Sigmoid colon (tissue), 7 donors: ENCODE data around the gene APOB. TPM values are rescaled to one million over a fixed set of nuclear protein-coding genes. Genes with fewer than 3 reads are reported as not detected.

ENCODE experiments used
- DNase-seq: peaks from one replicate; pipeline ENCODE4 v3.0.0-alpha.2; 2019
- H3K27ac ChIP-seq, 4 donors: fragments of 200-600 bp; sonication (generic); one replicate each; pipeline ENCODE4 v1.5.1; 2016 to 2019; ENCODE audit warnings: mild to moderate bottlenecking in 1 of 4
- H3K27me3 ChIP-seq, 3 donors: fragments of 200-600 bp; sonication (generic); one replicate each; pipeline ENCODE4 v1.5.1; 2019; ENCODE audit warnings: mild to moderate bottlenecking in 1 of 3
- H3K36me3 ChIP-seq, 4 donors: fragments of 200-600 bp; sonication (generic); one replicate each; pipeline ENCODE4 v1.5.1; 2016 to 2019
- H3K4me1 ChIP-seq, 4 donors: fragments of 200-600 bp; sonication (generic); one replicate each; pipeline ENCODE4 v1.5.1; 2017 to 2019
- H3K4me3 ChIP-seq, 4 donors: fragments of 200-600 bp; sonication (generic); one replicate each; pipeline ENCODE4 v1.5.1; 2017 to 2019; ENCODE audit warnings: mild to moderate bottlenecking in 2 of 4, moderate library complexity in 1 of 4
- H3K9me3 ChIP-seq, 4 donors: fragments of 200-600 bp in 3 of 4; sonication (generic) in 3 of 4; one replicate each; pipeline versions ENCODE4 v1.5.1 to v1.6.1; 2013 to 2019
- CTCF ChIP-seq, 4 experiments: fragments of 450-650 bp in 3 of 4; fragments of 200-600 bp in 1 of 4; IDR thresholded peaks; one replicate each; pipeline ENCODE4 v1.5.1; 2016 to 2019; ENCODE audit warnings: antibody characterized with exemption in 4 of 4, mild to moderate bottlenecking in 3 of 4, moderate library complexity in 2 of 4
- EP300 ChIP-seq, 4 donors: sonication (generic); formaldehyde crosslinking; IDR thresholded peaks; one replicate each; pipeline ENCODE4 v1.6.1; 2017; ENCODE audit warnings: antibody characterized with exemption in 4 of 4
- POLR2A ChIP-seq, 2 donors: fragments of 450-650 bp; IDR thresholded peaks; one replicate each; pipeline ENCODE4 v1.6.1; 2016; ENCODE audit warnings: antibody characterized with exemption in 2 of 2, mild to moderate bottlenecking in 2 of 2, moderate library complexity in 2 of 2
- POLR2AphosphoS5 ChIP-seq, 4 donors: sonication (generic); formaldehyde crosslinking; IDR thresholded peaks; one replicate each; pipeline ENCODE4 v1.6.1; 2017; ENCODE audit warnings: antibody characterized with exemption in 4 of 4
- WGBS, 2 donors: extraction: QIAGEN DNeasy Blood & Tissue Kit; methylation state at CpG; one replicate each; pipeline ENCODE4 v1.1.7; 2013; 5-methylcytosine and 5-hydroxymethylcytosine counted together
- intact Hi-C: fragments of 100-400 bp; cut with DNase I; formaldehyde crosslinking; loops from one replicate; pipeline ENCODE4 v1.15.1; 2023
- polyA plus RNA-seq, 3 donors: library from polyadenylated mRNA; stranded (reverse); fragments of 200-250 nt; gene quantifications; one replicate each; pipeline ENCODE4 v1.2.3, GENCODE V29; 2013
- total RNA-seq, 4 donors: library from RNA; depleted of rRNA; stranded (reverse); fragments of >200 nt; gene quantifications; one replicate each; pipeline ENCODE4 v1.1.0, GENCODE V29; 2016
- donor health status: healthy with polysubstance abuse.
- donor health status: Bipolar disorder and iron deficiency.
- donor health status: healthy.

The APOB gene
- total and polyA plus RNA-seq, 7 donors: under 0.01 to 3.6 (median 0.69) TPM; not detected in 1

- 81 to 82% methylated on average over 8 of the region's 8 CpGs for WGBS, 2 donors
- H3K9me3 ChIP-seq: no peaks in the 10 kb centered on the region
- H3K4me1 ChIP-seq: peaks cover 0 to 67% (median 50%) of the 10 kb centered on the region in 4 donors
- no peak overlapping the region for H3K4me3 ChIP-seq
- H3K27me3 ChIP-seq: no peaks in the 10 kb centered on the region
- H3K27ac ChIP-seq: peak overlapping the region in 2 of 4 donors; percentile 64 to 77
- intact Hi-C loops: no loop called here
- DNase-seq: no peak
- no peaks in the 10 kb centered on the region for H3K36me3 ChIP-seq
- no peak for TF ChIP-seq EP300 (IDR thresholded peaks at IDR 0.05)
- no peak for TF ChIP-seq POLR2AphosphoS5 (IDR thresholded peaks at IDR 0.05)
- TF ChIP-seq CTCF (IDR thresholded peaks at IDR 0.05): no peak
- no peak for TF ChIP-seq POLR2A (IDR thresholded peaks at IDR 0.05)
These were observed 59.5 kb downstream of the APOB start for GRCh38 chr2:20984408-20984807.

- 25 to 38% methylated on average over 3 of the region's 3 CpGs for WGBS, 2 donors
- peak; percentile 27 for DNase-seq
- Histone ChIP-seq H3K9me3 (no peaks in the 10 kb centered on the region), H3K27me3 (no peaks in the 10 kb centered on the region), H3K36me3 (no peaks in the 10 kb centered on the region), H3K4me3 (no peak overlapping the region), H3K4me1 (peaks cover 0 to 61% (median 44%) of the 10 kb centered on the region in 4 donors), H3K27ac (no peak overlapping the region)
- intact Hi-C loops: no loop called here
- no peak for TF ChIP-seq POLR2AphosphoS5 (IDR thresholded peaks at IDR 0.05)
- no peak for TF ChIP-seq POLR2A (IDR thresholded peaks at IDR 0.05)
- TF ChIP-seq EP300 (IDR thresholded peaks at IDR 0.05): no peak
- no peak for TF ChIP-seq CTCF (IDR thresholded peaks at IDR 0.05)
These were observed 60.0 kb downstream of the APOB start for GRCh38 chr2:20983844-20984243.

- intact Hi-C loops: no loop called here
- Histone ChIP-seq H3K9me3 (no peaks in the 10 kb centered on the region), H3K4me1 (peaks cover 0 to 53% (median 41%) of the 10 kb centered on the region in 4 donors), H3K36me3 (no peaks in the 10 kb centered on the region), H3K27me3 (no peaks in the 10 kb centered on the region), H3K27ac (peak overlapping the region in 1 of 4 donors; percentile 0), H3K4me3 (no peak overlapping the region)
- DNase-seq: peak; percentile 15
- WGBS, 2 donors: 71 to 74% methylated on average over 7 of the region's 7 CpGs
- no peak for TF ChIP-seq POLR2A (IDR thresholded peaks at IDR 0.05)
- no peak for TF ChIP-seq CTCF (IDR thresholded peaks at IDR 0.05)
- no peak for TF ChIP-seq POLR2AphosphoS5 (IDR thresholded peaks at IDR 0.05)
These were observed 61.0 kb downstream of the APOB start for GRCh38 chr2:20982861-20983260.

GRCh38 chr2:20977520-20978180 is 66.2 kb downstream of the APOB start:
- H3K4me1 ChIP-seq: peaks cover 0 to 40% (median 30%) of the 10 kb centered on the region in 4 donors
- peak; percentile 50 for DNase-seq
- H3K27ac ChIP-seq: peak overlapping the region in 2 of 4 donors; percentile 10 to 84

More at GRCh38 chr2:20977520-20978180, 66.2 kb downstream of the APOB start:
- Histone ChIP-seq H3K27me3 (no peaks in the 10 kb centered on the region), H3K4me3 (no peak overlapping the region), H3K36me3 (no peaks in the 10 kb centered on the region), H3K9me3 (no peaks in the 10 kb centered on the region)
- 62% methylated on average over 4 of the region's 4 CpGs for WGBS, 2 donors
- TF ChIP-seq CTCF (IDR thresholded peaks at IDR 0.05) (no peak), EP300 (IDR thresholded peaks at IDR 0.05) (no peak), POLR2AphosphoS5 (IDR thresholded peaks at IDR 0.05) (no peak), POLR2A (IDR thresholded peaks at IDR 0.05) (no peak)
- intact Hi-C loops: no loop called here
